Measurements from ENCODE around the gene ZDHHC9.

ZDHHC9 gene

GRCh38 chrX:129785160-129785947 is 58.3 kb downstream of the ZDHHC9 start:
- no peak for DNase-seq

GRCh38 chrX:129784371-129784770 is 59.3 kb downstream of the ZDHHC9 start:
- DNase-seq, result no peak

- DNase-seq, result no peak
Measured at GRCh38 chrX:129783291-129783713, 60.4 kb downstream of the ZDHHC9 start.

- no peak for DNase-seq
Measured at GRCh38 chrX:129782706-129783105, 61.0 kb downstream of the ZDHHC9 start.

GRCh38 chrX:129781680-129782495 is 61.8 kb downstream of the ZDHHC9 start:
- DNase-seq, result peak; percentile 31

- DNase-seq, result peak; percentile 66
Measured at GRCh38 chrX:129781134-129781672, 62.5 kb downstream of the ZDHHC9 start.

GRCh38 chrX:129780441-129781105 is 63.1 kb downstream of the ZDHHC9 start:
- DNase-seq, result no peak

- DNase-seq, result peak; percentile 32
Measured at GRCh38 chrX:129779747-129780146, 63.9 kb downstream of the ZDHHC9 start, which contains the start of gene SASH3. Gene SASH3, plus strand, starts transcription at chrX:129779949. Its CDS starts 149 bp downstream, at chrX:129780098.

- no peak for DNase-seq
Measured at GRCh38 chrX:129779086-129779672, 64.5 kb downstream of the ZDHHC9 start.

- DNase-seq, result peak; percentile 58
Measured at GRCh38 chrX:129777218-129778030, 66.3 kb downstream of the ZDHHC9 start.

- DNase-seq, result no peak
Measured at GRCh38 chrX:129773649-129774458, 69.8 kb downstream of the ZDHHC9 start.

GRCh38 chrX:129772796-129773431 is 70.8 kb downstream of the ZDHHC9 start:
- no peak for DNase-seq

GRCh38 chrX:129771266-129771995 is 72.3 kb downstream of the ZDHHC9 start:
- DNase-seq, result no peak

GRCh38 chrX:129769467-129770154 is 74.1 kb downstream of the ZDHHC9 start:
- DNase-seq, result peak; percentile 44

GRCh38 chrX:129768586-129769466 is 74.9 kb downstream of the ZDHHC9 start:
- DNase-seq, result no peak

GRCh38 chrX:129768186-129768585 is 75.5 kb downstream of the ZDHHC9 start:
- DNase-seq, result no peak

GRCh38 chrX:129763666-129764065 is 80.0 kb downstream of the ZDHHC9 start:
- no peak for DNase-seq

GRCh38 chrX:129762448-129762847 is 81.2 kb downstream of the ZDHHC9 start:
- DNase-seq, result no peak
